Lower leg skin (tissue), 3 donors: ENCODE data around the gene KCTD8.

ENCODE experiments used
- CTCF ChIP-seq, 3 donors: fragments of 450-650 bp; IDR thresholded peaks; one replicate each; pipeline ENCODE4 v1.5.1; 2016; ENCODE audit warnings: antibody characterized with exemption in 3 of 3, mild to moderate bottlenecking in 3 of 3, moderate library complexity in 2 of 3
- POLR2A ChIP-seq, 2 donors: fragments of 450-650 bp; IDR thresholded peaks; one replicate each; pipeline ENCODE4 v1.6.1; 2016 to 2017; ENCODE audit warnings: antibody characterized with exemption in 2 of 2, mild to moderate bottlenecking in 1 of 2, moderate library complexity in 1 of 2

- TF ChIP-seq CTCF (IDR thresholded peaks at IDR 0.05) = no peak
- no peak for TF ChIP-seq POLR2A (IDR thresholded peaks at IDR 0.05)
Measured at GRCh38 chr4:44186096-44186849, 262.3 kb downstream of the KCTD8 start.
